HG02870 (cell line): ENCODE results near the gene MIDN.
"Not testable (repeated sequence)": the region's sequence is repeated elsewhere in the genome, so short reads cannot be mapped to it uniquely, and the experiment has no call there.

Experiments used
- ATAC-seq: cut with Tn5 transposase; IDR thresholded peaks from one replicate; pipeline ENCODE4 v1.9.1; 2021; ENCODE audit warnings: mild to moderate bottlenecking, moderate library complexity; ENCODE audit not compliant: unreplicated experiment

The MIDN gene

DNA sequence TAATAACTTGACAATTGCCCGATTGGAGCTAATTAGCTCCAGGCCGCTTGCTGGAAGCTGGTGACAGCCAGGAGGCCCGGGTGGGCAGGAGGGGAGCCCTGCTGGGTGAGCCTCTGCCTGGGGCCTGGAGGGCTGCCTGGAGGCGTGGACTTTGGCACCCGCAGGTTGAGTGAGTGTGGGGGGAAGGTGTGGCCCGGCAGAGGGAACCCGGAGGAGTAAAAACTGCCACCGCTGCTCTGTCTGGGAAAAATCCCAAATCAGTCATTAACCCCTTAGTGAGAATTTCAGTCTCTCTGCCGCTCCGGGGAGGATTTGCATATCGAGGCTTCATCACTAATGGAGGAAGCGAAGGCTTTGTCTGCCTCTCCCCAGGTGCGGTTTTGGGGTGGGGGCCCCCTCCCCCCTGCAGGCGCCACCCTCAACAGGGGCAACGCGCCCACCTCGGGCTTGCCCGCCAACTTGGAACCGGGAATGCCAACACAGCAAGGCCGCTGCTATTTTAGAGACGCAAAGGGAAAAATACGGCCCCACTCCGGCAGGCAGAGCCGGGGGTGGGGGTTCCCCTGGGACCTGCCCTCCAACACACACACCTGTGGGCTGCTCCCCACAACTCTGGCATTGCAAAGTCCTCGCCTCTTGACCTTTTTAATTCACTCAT, 43.5 kb downstream of the MIDN start:
- no peak for ATAC-seq

DNA sequence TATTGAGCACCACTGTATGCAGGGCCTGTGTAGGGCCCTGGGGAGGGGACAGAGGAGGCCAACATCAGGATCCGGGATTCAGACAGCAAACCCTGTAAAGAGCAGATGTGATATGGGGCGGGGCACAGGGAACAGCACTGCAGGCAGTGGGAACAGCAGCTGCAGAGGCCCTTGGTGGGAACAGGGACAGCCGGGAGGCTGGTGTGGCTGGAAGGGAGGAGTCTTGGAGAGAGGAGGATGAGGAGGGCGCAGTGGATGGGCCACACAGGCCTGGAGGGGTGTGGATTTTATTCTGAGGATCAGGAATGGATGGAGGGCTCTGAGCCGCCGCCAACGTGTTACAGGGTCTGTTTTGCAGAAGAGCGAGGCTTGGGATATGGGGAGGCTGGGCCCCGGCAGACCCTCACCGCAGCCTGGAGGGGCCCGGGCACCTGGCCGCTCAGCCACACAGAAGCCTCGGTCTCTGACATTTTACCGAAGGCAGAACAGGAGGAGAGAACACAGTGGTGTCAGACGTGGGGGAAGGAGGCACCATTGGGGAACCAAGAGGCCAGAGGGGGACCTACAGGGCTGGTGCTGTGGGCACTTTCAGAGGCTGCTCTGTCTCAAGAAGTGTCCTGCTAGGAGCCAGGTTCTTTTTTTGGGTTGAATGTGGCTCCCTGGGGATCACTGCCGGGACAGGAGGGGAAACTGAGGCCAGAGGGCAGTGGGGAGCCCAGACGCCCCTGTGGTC, 44.2 kb downstream of the MIDN start:
- no peak for ATAC-seq

DNA sequence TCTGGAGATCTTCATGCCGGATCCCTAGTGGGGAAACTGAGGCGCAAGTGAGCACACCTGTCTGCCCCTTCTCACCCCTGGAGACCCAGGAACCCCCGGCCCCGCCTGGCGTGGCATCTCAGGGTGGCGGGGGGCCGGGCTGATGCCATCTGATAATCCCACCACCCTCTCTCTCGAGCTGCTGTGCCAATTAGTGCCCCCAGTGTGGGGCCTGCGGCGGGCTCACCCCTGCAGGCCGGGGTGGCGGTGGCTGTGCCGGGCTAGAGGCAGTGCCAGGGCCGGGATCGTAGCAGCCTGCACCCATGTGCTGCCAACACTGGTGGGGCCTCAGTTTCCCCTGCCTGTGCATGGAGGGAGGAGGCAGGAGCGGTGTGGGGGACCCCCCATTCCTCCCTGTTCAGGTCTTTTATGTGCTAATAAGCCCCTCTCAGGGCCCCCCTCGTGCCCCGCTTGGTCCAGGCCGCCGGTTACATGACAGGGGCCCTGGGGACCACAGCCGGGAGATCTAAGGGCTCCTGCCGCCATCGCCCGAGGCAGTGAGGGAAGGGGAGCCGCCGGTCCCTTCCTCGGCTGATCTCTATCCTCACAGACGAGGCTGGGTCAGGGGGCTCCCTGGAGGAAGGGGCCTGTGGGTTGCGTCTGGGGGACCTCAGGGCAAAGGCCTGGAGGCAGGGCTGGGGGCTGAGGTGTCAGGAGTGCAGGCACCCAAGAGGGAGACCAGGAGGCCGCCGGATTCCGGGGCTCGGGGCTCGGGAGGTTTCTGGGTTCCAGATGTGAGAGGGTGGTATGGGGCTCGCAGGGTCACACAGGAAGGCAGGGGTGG, 45.6 kb downstream of the MIDN start:
- ATAC-seq: no peak

DNA sequence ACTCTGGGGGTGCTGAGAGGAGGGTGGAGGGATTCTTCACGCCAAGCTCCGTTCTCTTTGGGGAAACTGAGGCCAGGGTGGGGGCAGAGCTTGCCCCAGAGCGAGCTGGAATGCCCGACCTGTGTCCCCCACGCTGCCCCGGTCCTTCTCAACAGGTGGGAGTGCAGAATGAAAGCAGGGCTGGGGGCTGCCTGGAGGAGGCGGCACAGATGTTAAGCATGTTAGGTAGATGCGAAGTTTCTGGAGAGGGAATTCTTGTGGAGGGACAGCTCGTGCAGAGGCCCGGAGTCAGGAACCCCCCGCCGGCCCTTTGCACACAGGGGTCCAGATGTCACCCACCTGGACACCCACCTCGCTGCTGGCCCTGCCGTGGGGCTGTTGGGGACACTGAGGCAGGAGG, 46.3 kb downstream of the MIDN start:
- ATAC-seq: no peak

DNA sequence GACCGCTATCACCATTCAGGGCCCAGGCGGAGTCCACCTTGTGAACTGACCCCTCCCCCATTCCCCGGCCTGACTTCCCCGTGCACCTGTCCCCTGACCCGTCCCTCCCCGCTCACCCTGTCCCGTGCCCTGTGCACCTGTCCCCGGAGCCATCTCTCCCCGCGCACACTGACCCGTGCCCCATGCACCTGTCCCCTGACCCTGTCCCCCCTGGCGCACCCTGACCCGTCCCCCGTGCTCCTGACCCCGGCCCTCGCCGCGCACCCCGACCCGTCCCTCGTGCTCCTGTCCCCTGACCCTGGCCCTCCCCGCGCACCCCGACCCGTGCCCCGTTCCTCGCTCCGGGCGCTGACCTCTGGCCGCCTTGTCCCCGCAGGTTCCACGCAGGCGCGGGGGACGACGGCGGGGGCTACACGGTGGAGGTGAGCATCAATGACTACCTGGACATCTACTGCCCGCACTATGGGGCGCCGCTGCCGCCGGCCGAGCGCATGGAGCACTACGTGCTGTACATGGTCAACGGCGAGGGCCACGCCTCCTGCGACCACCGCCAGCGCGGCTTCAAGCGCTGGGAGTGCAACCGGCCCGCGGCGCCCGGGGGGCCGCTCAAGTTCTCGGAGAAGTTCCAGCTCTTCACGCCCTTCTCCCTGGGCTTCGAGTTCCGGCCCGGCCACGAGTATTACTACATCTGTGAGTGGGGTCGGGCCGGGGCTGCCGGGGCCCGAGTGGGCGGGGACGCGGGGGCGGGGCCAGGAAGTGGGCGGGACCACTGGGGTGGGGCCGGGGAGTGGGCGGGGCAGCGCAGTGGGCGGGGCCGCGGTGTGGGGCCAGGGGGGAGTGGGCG, 47.0 kb downstream of the MIDN start:
- no peak for ATAC-seq

DNA sequence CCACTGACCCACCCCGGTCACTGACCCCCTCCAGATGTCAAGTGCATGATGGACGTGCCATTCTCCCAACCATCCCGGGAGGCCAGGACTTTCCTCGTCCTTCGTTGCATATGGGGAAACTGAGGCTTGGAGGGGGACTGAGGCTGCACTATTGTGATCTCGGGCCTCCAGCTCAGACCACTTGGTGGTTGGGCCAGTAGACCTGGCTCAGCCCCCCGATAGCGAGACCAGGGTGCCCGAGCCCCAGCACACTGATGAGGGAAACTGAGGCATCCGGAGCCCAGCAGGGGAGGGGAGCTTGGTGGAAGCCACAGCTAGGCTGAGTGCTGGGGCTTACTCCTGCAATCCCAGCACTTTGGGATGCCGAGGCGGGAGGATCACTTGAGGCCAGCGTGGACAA, 47.7 kb downstream of the MIDN start:
- no peak for ATAC-seq

DNA sequence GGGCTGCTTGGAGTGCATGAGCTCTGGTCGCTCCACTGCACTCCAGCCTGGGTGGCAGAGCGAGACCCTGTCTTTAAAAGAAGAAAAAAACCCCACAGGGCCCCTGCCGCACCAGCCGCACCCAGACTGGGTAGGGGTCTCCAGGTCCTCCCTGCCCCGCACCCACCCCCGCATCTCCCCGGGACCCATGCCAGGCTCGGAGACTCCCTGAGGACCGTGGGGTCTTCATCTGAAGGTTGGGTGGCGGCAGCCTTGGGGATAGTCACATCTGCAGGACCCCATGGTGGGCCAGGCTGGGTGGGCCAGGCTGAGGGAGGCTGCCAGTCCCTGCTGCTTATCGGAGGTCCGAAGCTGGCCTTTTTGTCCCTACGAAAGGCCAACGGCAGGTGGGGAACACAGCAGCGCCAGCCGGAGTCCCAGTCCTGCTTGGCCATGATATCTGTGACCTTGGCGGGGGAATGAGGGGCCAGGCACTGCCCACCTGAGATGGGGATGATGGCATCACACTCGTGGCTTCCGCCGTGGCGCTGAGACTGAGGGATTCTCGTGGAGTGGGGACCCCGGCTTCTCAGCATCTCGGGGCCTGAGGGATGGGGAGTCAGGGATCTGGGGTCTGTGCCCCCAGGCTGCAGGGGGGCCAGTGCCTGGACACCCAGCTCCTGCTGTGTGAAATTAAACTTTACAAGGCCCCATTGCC, 48.3 kb downstream of the MIDN start:
- no peak for ATAC-seq

DNA sequence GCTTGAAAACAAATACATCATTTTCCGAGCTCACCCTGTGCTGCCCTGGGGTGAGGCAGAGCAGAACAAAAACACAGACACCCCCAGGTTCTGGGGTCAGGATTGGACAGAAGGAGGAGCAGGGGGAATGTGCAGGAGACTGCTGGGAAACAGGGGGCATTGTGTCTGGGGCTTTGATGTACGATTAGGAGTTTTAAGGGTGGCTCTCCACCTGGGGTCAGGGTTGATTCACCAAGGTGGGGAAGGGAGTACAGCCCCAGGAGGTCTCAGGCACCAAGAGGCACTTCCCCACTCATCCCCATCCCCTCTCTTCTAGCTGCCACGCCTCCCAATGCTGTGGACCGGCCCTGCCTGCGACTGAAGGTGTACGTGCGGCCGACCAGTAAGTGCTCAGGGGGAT, 49.9 kb downstream of the MIDN start:
- ATAC-seq: no peak

DNA sequence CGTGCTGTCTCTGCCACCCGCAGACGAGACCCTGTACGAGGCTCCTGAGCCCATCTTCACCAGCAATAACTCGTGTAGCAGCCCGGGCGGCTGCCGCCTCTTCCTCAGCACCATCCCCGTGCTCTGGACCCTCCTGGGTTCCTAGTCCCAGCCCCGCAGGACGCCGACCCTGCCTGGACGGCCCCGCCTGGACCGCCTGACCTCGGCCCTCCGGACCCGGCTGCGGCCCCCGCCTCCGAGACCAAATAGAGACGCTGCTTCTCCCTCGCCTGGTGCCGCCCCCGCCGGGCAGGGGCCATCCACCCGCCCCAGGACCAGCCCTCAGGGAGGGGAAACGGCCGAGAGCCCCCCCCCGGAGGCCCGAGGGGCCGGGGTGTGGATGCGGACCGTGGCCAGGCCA, 51.4 kb downstream of the MIDN start:
- no peak for ATAC-seq

DNA sequence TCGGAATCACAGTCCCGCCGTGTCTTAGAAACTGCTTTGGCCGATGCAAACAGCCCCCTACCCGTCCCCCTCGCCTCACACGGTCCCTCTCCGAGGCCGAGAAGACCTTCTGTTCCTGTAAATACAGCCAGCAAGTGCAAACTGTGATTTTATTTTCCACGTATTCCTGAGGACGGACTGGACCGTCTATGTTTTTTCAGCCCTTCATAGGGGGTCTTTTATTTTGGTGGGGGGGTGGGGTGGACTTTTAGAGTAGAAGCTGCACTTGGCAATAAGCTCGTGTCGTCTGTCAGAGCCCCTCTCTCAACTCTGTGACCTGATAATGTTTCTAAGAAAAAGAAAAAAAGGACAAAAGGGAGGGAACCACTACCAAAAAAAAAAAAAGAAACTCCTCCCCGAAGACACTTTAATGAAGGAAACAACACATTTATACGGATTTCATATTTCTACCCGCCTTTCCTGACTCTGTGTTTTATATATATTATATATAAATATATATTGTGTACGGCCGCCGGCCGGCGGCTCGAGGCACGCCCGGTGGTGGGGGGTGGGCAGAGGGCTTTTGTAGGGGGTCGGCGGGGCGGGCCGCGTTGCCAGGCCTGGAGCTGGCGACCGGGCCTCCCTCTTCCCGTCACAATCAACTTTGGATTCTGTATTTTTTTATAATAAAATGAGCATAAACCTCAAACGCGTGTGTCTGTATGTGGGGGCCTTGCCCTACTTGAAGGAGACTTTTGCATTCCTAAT, 52.5 kb downstream of the MIDN start:
- ATAC-seq: no peak

DNA sequence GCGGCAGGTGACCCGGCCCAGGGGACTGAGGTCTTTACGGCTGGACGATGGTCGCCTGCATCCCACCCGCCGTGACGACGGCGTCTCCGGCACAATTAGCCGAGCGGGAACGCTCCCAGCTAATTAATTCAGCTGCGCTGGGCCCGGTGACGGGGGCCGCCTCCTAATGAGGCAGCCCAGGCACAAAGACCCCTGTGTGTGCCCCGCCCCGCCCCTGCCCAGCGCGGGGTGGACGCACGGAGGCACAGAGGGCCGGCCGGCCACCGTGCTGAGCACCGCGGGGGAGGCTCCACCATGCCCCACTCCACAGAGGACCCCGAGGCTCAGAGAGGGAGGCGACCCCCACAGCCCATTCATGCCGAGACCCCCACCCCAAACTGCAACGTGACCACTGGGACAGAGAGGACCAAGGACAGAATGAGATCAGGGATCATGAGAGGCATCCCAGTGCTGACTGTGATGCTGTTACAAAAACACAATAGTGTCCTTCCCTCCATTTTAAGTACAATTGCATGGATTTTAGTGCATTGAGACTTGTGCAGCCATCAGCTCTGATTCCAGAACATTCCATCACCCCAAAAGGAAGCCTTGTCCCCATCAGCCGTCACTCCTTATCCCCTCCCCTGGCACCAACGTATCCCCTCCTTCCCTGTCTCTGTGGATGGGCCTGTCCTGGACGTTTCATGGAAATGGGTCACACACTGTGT, 54.3 kb downstream of the MIDN start:
- ATAC-seq: no peak

DNA sequence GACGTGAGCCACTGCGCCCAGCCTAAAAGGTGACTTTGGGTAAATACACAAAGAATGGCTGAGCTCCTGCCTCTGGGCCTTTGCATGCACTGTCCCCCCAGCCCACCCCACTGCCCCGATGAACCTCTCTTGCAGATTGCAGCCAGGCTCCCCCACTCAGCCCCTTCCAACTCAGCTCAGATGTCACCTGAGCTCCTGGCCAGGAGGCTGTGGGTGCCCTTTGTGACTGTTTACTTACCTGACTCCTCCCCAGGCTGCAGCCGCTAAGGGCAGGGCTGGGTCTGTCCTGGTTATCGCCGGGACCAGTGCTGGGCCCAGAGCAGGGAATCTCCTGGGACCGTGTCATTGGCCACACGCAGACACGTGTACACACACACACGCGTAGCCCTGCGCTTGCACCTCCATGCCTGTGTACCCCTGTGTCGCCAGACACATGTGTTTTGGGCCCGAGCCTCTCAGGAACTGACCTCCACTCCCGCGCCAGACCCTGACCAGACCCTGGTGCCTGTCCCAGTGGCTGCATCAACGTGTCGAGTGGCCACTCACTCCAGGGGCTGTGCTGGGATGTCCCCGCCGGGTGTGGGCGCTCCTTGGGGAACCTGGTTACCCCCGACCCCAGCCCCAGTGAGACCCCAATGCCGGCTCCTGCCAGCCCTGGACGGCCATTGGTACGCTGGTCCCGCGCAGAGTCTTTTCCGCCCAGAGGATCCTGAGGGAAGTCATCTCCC, 56.0 kb downstream of the MIDN start:
- ATAC-seq: no peak

DNA sequence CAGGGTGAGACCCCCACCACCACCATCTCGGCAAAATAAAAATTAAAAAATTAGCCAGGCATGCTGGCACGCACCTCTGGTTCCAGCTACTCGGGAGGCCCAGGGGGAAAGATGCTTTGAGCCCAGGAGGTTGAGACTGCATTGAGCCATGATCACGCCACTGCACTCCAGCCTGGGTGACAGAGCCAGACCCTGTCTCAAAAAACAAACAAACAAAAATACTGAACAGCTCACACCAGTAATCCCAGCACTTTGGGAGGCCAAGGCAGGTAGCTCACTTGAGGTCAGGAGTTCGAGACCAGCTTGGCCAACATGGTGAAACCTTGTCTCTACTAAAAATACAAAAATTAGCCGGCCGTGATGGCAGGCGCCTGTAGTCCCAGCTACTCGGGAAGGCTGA, 57.0 kb downstream of the MIDN start:
- ATAC-seq: not testable (repeated sequence)

DNA sequence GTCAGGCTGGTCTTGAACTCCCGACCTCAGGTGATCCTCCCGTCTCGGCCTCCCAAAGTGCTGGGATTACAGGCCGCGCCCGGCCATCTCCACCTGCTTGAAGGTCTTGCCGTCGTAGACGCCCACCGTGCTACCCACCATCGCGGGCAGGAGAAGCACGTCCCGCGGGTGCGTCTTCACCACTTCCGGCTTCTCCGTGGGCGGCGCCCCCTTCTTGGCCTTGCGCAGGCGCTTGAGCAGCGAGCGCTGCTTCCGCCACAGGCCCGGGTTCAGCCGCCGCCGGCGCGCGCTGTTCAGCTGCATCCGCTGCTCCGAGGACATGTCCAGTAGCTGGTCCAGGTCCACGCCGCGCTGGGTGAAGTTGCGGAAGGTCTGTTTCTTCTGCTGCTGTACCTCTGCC, 58.9 kb downstream of the MIDN start:
- no peak for ATAC-seq

DNA sequence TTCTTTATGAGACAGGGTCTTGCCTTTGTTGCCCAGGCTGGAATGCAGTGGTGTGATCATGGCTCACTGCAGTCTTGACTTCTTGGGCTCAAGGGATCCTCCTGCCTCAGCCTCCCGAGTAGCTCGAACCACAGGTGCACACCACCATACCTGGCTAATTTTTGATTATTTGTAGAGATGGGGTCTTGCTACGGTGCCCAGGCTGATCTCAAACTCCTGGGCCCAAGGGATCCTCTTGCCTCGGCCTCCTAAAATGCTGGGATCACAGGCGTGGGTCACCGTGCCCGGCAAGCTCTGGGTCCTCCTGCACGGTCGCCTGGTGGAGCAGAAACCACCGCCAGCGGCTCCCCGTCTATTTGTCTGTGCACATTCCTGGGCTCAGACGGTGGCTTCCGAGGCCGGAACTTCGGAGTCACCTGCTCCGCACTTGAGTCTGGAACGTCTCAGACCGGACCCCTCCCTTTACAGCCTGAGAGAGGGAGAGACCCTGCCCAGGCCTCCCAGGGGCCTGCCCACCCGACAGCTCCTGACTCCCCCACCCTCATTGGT, 59.4 kb downstream of the MIDN start:
- no peak for ATAC-seq

DNA sequence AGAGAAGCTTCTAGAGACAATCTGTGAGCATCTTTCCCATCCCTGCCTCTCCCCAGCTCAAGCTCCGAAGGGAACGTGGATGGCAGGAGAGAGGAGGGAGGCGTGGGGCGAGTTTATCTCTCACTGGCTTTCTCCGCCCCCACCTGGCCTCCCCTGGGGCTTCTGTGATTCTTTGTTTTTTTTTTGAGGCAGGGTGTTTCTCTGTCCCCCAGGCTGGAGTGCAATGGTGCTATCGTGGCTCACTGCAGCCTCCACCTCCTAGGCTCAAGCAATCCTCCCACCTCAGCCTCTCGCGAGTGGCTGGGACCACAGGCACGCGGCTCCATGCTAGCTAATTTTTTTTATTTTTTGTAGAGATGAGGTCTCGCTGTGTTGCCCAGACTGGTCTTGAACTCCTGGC, 60.3 kb downstream of the MIDN start:
- no peak for ATAC-seq
